ENCODE results near the gene COL1A1.

COL1A1 gene

GRCh38 chr17:50213026-50214022 lies 11.9 kb upstream of the COL1A1 start:
- DNase-seq: no peak

- DNase-seq: no peak
Observed at GRCh38 chr17:50212121-50212843, 10.9 kb upstream of the COL1A1 start.

GRCh38 chr17:50211249-50212120 lies 10.1 kb upstream of the COL1A1 start:
- no peak for DNase-seq

- DNase-seq: peak; percentile 88
Observed at GRCh38 chr17:50210240-50211225, 9.1 kb upstream of the COL1A1 start.

GRCh38 chr17:50209472-50210239 lies 8.2 kb upstream of the COL1A1 start:
- DNase-seq: peak; percentile 94

GRCh38 chr17:50209133-50209471 lies 7.7 kb upstream of the COL1A1 start:
- no peak for DNase-seq

GRCh38 chr17:50208611-50209061 lies 7.2 kb upstream of the COL1A1 start:
- DNase-seq: no peak

GRCh38 chr17:50207792-50208567 lies 6.5 kb upstream of the COL1A1 start:
- no peak for DNase-seq

GRCh38 chr17:50207315-50207714 lies 5.9 kb upstream of the COL1A1 start:
- no peak for DNase-seq

- no peak for DNase-seq
Observed at GRCh38 chr17:50206604-50207293, 5.3 kb upstream of the COL1A1 start.

GRCh38 chr17:50205963-50206505 lies 4.6 kb upstream of the COL1A1 start:
- DNase-seq: no peak

GRCh38 chr17:50205111-50205962 lies 3.9 kb upstream of the COL1A1 start:
- no peak for DNase-seq

- no peak for DNase-seq
Observed at GRCh38 chr17:50204431-50204830, 3.0 kb upstream of the COL1A1 start.

GRCh38 chr17:50203604-50204345 lies 2.3 kb upstream of the COL1A1 start:
- peak; percentile 86 for DNase-seq

GRCh38 chr17:50203086-50203485 lies 1.7 kb upstream of the COL1A1 start:
- DNase-seq: no peak

GRCh38 chr17:50200457-50201275 lies 765 bp downstream of the COL1A1 start:
- peak; percentile 89 for DNase-seq
